SK-N-SH (cell line): ENCODE data around the gene SNAP25. TPM values are rescaled to one million over a fixed set of nuclear protein-coding genes. Genes with fewer than 3 reads are reported as not detected.

Source experiments
- CTCF ChIA-PET: fragments of 300-600, 350-600 bp; formaldehyde crosslinking; extraction: SDS; loops from one replicate; lab custom pipeline; 2021; lab: Yijun Ruan, JAX
- POLR2A ChIA-PET: fragments of 350-600 bp; sonication (Branson Sonifier 250); formaldehyde crosslinking; extraction: SDS; loops from one replicate; lab custom pipeline; 2020; ENCODE audit warnings: antibody characterized with exemption, inconsistent platforms; lab: Yijun Ruan, JAX
- DNase-seq: peaks from one replicate; pipeline ENCODE4 v3.0.0; 2012
- H2AFZ ChIP-seq: fragments of 200-600 bp; sonication (generic); 2 replicates; pipeline ENCODE4 v1.8.1; 2016; ENCODE audit warnings: antibody characterized with exemption, mild to moderate bottlenecking, low read depth
- H3F3A ChIP-seq: fragments of 200-600 bp; sonication (generic); replicated peaks from 2 replicates; pipeline ENCODE3; 2016; ENCODE audit warnings: antibody characterized with exemption, mild to moderate bottlenecking; ENCODE audit not compliant: insufficient read depth
- H3K27ac ChIP-seq, 2 experiments: fragments of 200-500 bp in 1 of 2; fragments of 200-600 bp in 1 of 2; sonication (Bioruptor generic) in 1 of 2; sonication (generic), shearing (Covaris generic) in 1 of 2; 2 replicates each; pipeline versions ENCODE4 v1.5.1 to v1.6.1; 2014 to 2016; ENCODE audit warnings: low read depth in 2 of 2, inconsistent platforms in 1 of 2, low read length in 1 of 2, mild to moderate bottlenecking in 1 of 2, mixed read lengths in 1 of 2
- H3K27me3 ChIP-seq: fragments of 200-600 bp; sonication (generic), shearing (Covaris generic); 2 replicates; pipeline ENCODE4 v1.6.1; 2016; ENCODE audit warnings: mixed run types; ENCODE audit not compliant: insufficient read depth
- H3K36me3 ChIP-seq, 2 experiments: fragments of 200-500 bp in 1 of 2; fragments of 200-600 bp in 1 of 2; sonication (Bioruptor generic) in 1 of 2; sonication (generic) in 1 of 2; replicated peaks in 1 of 2; 2 replicates each; pipeline versions ENCODE3 to v1.5.1; 2014 to 2016; ENCODE audit warnings: low read length in 1 of 2, mild to moderate bottlenecking in 1 of 2; ENCODE audit not compliant: insufficient read depth in 2 of 2, control insufficient read depth in 1 of 2
- H3K4me1 ChIP-seq, 2 experiments: fragments of 200-500 bp in 1 of 2; fragments of 200-600 bp in 1 of 2; sonication (Bioruptor generic) in 1 of 2; sonication (generic), shearing (Covaris generic) in 1 of 2; 2 replicates each; pipeline versions ENCODE4 v1.5.1 to v1.6.1; 2014 to 2016; ENCODE audit warnings: low read depth in 1 of 2, low read length in 1 of 2, mixed run types in 1 of 2; ENCODE audit not compliant: insufficient read depth in 2 of 2, control insufficient read depth in 1 of 2
- H3K4me2 ChIP-seq: fragments of 200-600 bp; sonication (generic), shearing (Covaris generic); 2 replicates; pipeline ENCODE4 v1.6.1; 2017; ENCODE audit warnings: mixed run types
- H3K4me3 ChIP-seq, 2 experiments: fragments of 200-500 bp in 1 of 2; fragments of 200-600 bp in 1 of 2; sonication (Bioruptor generic) in 1 of 2; sonication (generic), shearing (Covaris generic) in 1 of 2; 2 replicates each; pipeline versions ENCODE4 v1.5.1 to v1.8.1; 2014 to 2016; ENCODE audit warnings: low read depth in 2 of 2, inconsistent platforms in 1 of 2, low read length in 1 of 2, mild to moderate bottlenecking in 1 of 2, mixed read lengths in 1 of 2, moderate library complexity in 1 of 2
- H3K79me2 ChIP-seq: fragments of 200-600 bp; sonication (generic); 2 replicates; pipeline ENCODE4 v1.8.1; 2017; ENCODE audit warnings: mild to moderate bottlenecking; ENCODE audit not compliant: insufficient read depth
- H3K9ac ChIP-seq: fragments of 200-600 bp; sonication (generic); 2 replicates; pipeline ENCODE4 v1.6.1; 2017; ENCODE audit warnings: mixed run types
- H3K9me2 ChIP-seq: fragments of 200-600 bp; sonication (generic); 2 replicates; pipeline ENCODE4 v1.6.1; 2017; ENCODE audit warnings: mixed run types
- H3K9me3 ChIP-seq: fragments of 200-600 bp; sonication (generic); 2 replicates; pipeline ENCODE4 v1.6.1; 2017; ENCODE audit warnings: mixed run types, mild to moderate bottlenecking, moderate library complexity
- H4K20me1 ChIP-seq: fragments of 200-600 bp; sonication (generic); 2 replicates; pipeline ENCODE4 v1.6.1; 2017; ENCODE audit warnings: mild to moderate bottlenecking, mixed run types; ENCODE audit not compliant: insufficient read depth
- CHD2 ChIP-seq: fragments of 150-350 bp; IDR thresholded peaks from 2 replicates; pipeline ENCODE4 v1.6.1; 2018; ENCODE audit warnings: low read length; ENCODE audit not compliant: partially characterized antibody
- CTCF ChIP-seq: fragments of 200-600 bp; sonication (generic); IDR thresholded peaks from 2 replicates; pipeline ENCODE4 v1.6.1; 2017; ENCODE audit warnings: antibody characterized with exemption, mild to moderate bottlenecking, moderate library complexity
- FOSL2 ChIP-seq: IDR thresholded peaks from 2 replicates; pipeline ENCODE4 v1.4.0; 2012; ENCODE audit warnings: low read depth, mild to moderate bottlenecking, moderate library complexity, borderline replicate concordance
- GABPA ChIP-seq: IDR thresholded peaks from 2 replicates; pipeline ENCODE4 v1.4.0; 2012; ENCODE audit warnings: low read depth, mild to moderate bottlenecking
- IRF3 ChIP-seq: fragments of 150-350 bp; IDR thresholded peaks from 2 replicates; pipeline ENCODE4 v1.6.1; 2016; ENCODE audit warnings: mild to moderate bottlenecking, low read depth, low read length
- JUND ChIP-seq: IDR thresholded peaks from 2 replicates; pipeline ENCODE4 v1.4.0; 2012
- NRF1 ChIP-seq: IDR thresholded peaks from 2 replicates; pipeline ENCODE4 v1.6.1; 2012; ENCODE audit warnings: low read depth, mild to moderate bottlenecking, low read length
- POLR2AphosphoS5 ChIP-seq: IDR thresholded peaks from 2 replicates; pipeline ENCODE4 v1.6.1; 2012; ENCODE audit warnings: low read depth, low read length
- REST ChIP-seq: IDR thresholded peaks from 2 replicates; pipeline ENCODE4 v1.6.1; 2012; ENCODE audit warnings: mild to moderate bottlenecking, low read depth, low read length, moderate library complexity
- TAF1 ChIP-seq: IDR thresholded peaks from 2 replicates; pipeline ENCODE4 v1.6.1; 2012; ENCODE audit warnings: low read depth, mild to moderate bottlenecking, low read length, moderate library complexity, borderline replicate concordance
- TCF12 ChIP-seq: IDR thresholded peaks from 2 replicates; pipeline ENCODE4 v1.4.0; 2012
- WGBS: methylation state at CpG from one replicate; pipeline ENCODE4 v1.1.6; 2017; ENCODE audit warnings: low lambda C conversion rate; 5-methylcytosine and 5-hydroxymethylcytosine counted together
- polyA plus RNA-seq, 3 experiments: library from polyadenylated mRNA; depleted of rRNA; stranded (reverse); fragments of >200 nt; gene quantifications; 2 replicates each; pipeline ENCODE4 v1.2.3, GENCODE V29; 2012

Gene SNAP25
- polyA plus RNA-seq, 1 of the 3 experiments (the other 2 are of a cell fraction) = 42.4 TPM

- Histone ChIP-seq H3K36me3 (no peaks in the 10 kb centered on the region), H2AFZ (no peak overlapping the region), H3K79me2 (no peaks in the 10 kb centered on the region), H3K4me1 (no peaks in the 10 kb centered on the region), H3F3A (no peaks in the 10 kb centered on the region), H3K27me3 (no peaks in the 10 kb centered on the region), H3K9me3 (no peaks in the 10 kb centered on the region), H3K9ac (no peak overlapping the region), H3K4me2 (no peak overlapping the region), H3K27ac (no peak overlapping the region), H3K9me2 (no peaks in the 10 kb centered on the region), H3K4me3 (no peak overlapping the region), H4K20me1 (no peaks in the 10 kb centered on the region)
- TF ChIP-seq JUND (no peak), CTCF (no peak), TCF12 (no peak), GABPA (no peak), CHD2 (no peak), IRF3 (no peak), TAF1 (no peak), FOSL2 (no peak), POLR2AphosphoS5 (no peak)
- ChIA-PET CTCF (no interaction called here), POLR2A (no interaction called here)
- no peak for DNase-seq
- WGBS = 100% methylated on average over 1 of the region's 1 CpG
Observed at GRCh38 chr20:10339609-10340008, 121.0 kb downstream of the SNAP25 start.

- Histone ChIP-seq H2AFZ (no peak overlapping the region), H3K27ac (no peak overlapping the region), H3K4me1 (no peaks in the 10 kb centered on the region), H3K4me2 (no peak overlapping the region), H3K36me3 (no peaks in the 10 kb centered on the region), H3K79me2 (no peaks in the 10 kb centered on the region), H3K9me3 (no peaks in the 10 kb centered on the region), H4K20me1 (no peaks in the 10 kb centered on the region), H3K27me3 (no peaks in the 10 kb centered on the region), H3K9ac (no peak overlapping the region), H3K9me2 (no peaks in the 10 kb centered on the region), H3K4me3 (no peak overlapping the region), H3F3A (no peaks in the 10 kb centered on the region)
- WGBS = 33% methylated on average over 1 of the region's 1 CpG
- ChIA-PET POLR2A (no interaction called here), CTCF (no interaction called here)
- DNase-seq = no peak
- TF ChIP-seq NRF1 (no peak), REST (no peak), POLR2AphosphoS5 (no peak)
Observed at GRCh38 chr20:10342152-10342551, 123.5 kb downstream of the SNAP25 start.
